MCF 10A (cell line): ENCODE data around the gene STX17. TPM values are rescaled to one million over a fixed set of nuclear protein-coding genes. Genes with fewer than 3 reads are reported as not detected.
A peak's percentile ranks its signal among the peaks of the same experiment; 100 is the strongest.

Source experiments
- BruUV-seq: library from RNA; stranded (reverse); fragments of 400-500 nt; replicated peaks from 2 replicates; lab custom pipeline; 2021; lab: Mats Ljungman, UMichigan
- CTCF ChIA-PET: fragments of 300-600 bp; sonication (Branson Sonifier 250); formaldehyde crosslinking; extraction: SDS; loops from one replicate; lab custom pipeline; 2021; ENCODE audit warnings: antibody characterized with exemption, inconsistent platforms; lab: Yijun Ruan, JAX
- POLR2A ChIA-PET: fragments of 300-600, 350-650 bp; sonication (Branson Sonifier 250); formaldehyde crosslinking; extraction: SDS; loops from one replicate; lab custom pipeline; 2020; ENCODE audit warnings: antibody characterized with exemption, inconsistent platforms; lab: Yijun Ruan, JAX
- DNase-seq: peaks from one replicate; pipeline ENCODE4 v3.0.0-alpha.2; 2018; ENCODE audit not compliant: unreplicated experiment
- H3K27ac Mint-ChIP-seq: one replicate; pipeline ENCODE4 v1.8.0; 2022; ENCODE audit warnings: mild to moderate bottlenecking, low read depth, mixed read lengths; ENCODE audit not compliant: unreplicated experiment
- H3K27me3 Mint-ChIP-seq: one replicate; pipeline ENCODE4 v1.8.0; 2022; ENCODE audit warnings: mixed read lengths; ENCODE audit not compliant: insufficient read depth, unreplicated experiment
- H3K36me3 Mint-ChIP-seq: one replicate; pipeline ENCODE4 v1.8.0; 2022; ENCODE audit warnings: mild to moderate bottlenecking, moderate library complexity, mixed read lengths; ENCODE audit not compliant: insufficient read depth, unreplicated experiment
- H3K4me1 Mint-ChIP-seq: one replicate; pipeline ENCODE4 v1.8.0; 2022; ENCODE audit warnings: mixed read lengths; ENCODE audit not compliant: insufficient read depth, unreplicated experiment
- H3K4me3 Mint-ChIP-seq: one replicate; pipeline ENCODE4 v1.8.0; 2022; ENCODE audit warnings: mild to moderate bottlenecking, moderate library complexity, mixed read lengths; ENCODE audit not compliant: unreplicated experiment
- H3K9me3 Mint-ChIP-seq: one replicate; pipeline ENCODE4 v1.8.0; 2022; ENCODE audit warnings: mixed read lengths; ENCODE audit not compliant: unreplicated experiment
- CTCF ChIP-seq: fragments of 200-600 bp; IDR thresholded peaks from one replicate; pipeline ENCODE4 v1.8.0; 2022; ENCODE audit warnings: antibody characterized with exemption, mild to moderate bottlenecking; ENCODE audit not compliant: unreplicated experiment
- intact Hi-C: fragments of 100-400 bp; cut with micrococcal nuclease; formaldehyde crosslinking; loops from 2 replicates; pipeline ENCODE4 v1.14.1; 2022
- total RNA-seq: library from RNA; stranded (reverse); gene quantifications from 2 replicates; pipeline ENCODE4 v1.2.3, GENCODE V29; 2022

The STX17 gene
- total RNA-seq, 1 experiment from 2014 or later: 32.4 TPM

- H3K36me3 Mint-ChIP-seq: no peaks in the 10 kb centered on the region
- H3K27me3 Mint-ChIP-seq: peaks cover 67% of the 10 kb centered on the region
- BruUV-seq: no TSS peak
- no peaks in the 10 kb centered on the region for H3K4me1 Mint-ChIP-seq
- H3K9me3 Mint-ChIP-seq: no peaks in the 10 kb centered on the region
- intact Hi-C loops: no loop called here
- ChIA-PET POLR2A (interaction anchor here (1.8 kb wide), 1 partner anchor 11 kb away, joined by 5 read pairs; no protein-coding TSS in a partner anchor), CTCF (interaction anchor here (0.8 to 1.2 kb wide), 2 partner anchors 12 to 54 kb away, joined by 3 to 4 read pairs; no protein-coding TSS in a partner anchor)
- H3K4me3 Mint-ChIP-seq: no peak overlapping the region
- no peak for DNase-seq
- no peak for TF ChIP-seq CTCF
- no peak overlapping the region for H3K27ac Mint-ChIP-seq
These were observed 10.3 kb upstream of the STX17 start for GRCh38 chr9:99896119-99896518.

GRCh38 chr9:99903393-99903792 lies 3.1 kb upstream of the STX17 start:
- POLR2A ChIA-PET: interaction anchor here (1.0 kb wide), 1 partner anchor 10 kb away, joined by 3 read pairs; no protein-coding TSS in a partner anchor
- no TSS peak for BruUV-seq
- TF ChIP-seq CTCF: no peak
- Mint-ChIP-seq H3K27ac (no peak overlapping the region), H3K27me3 (no peaks in the 10 kb centered on the region), H3K4me3 (no peak overlapping the region), H3K9me3 (no peaks in the 10 kb centered on the region), H3K4me1 (peaks cover 20% of the 10 kb centered on the region), H3K36me3 (no peaks in the 10 kb centered on the region)
- intact Hi-C loops: no loop called here
- CTCF ChIA-PET: no interaction called here
- DNase-seq: no peak

- ChIA-PET CTCF (interaction anchor here (0.6 to 0.9 kb wide), 3 partner anchors 12 to 87 kb away, joined by 3 read pairs; no protein-coding TSS in a partner anchor), POLR2A (interaction anchor here (0.6 to 4.0 kb wide), 8 partner anchors 11 to 684 kb away, joined by 3 to 71 read pairs (median 5); partner anchors contain the start of genes ALG2, NR4A3 and SEC61B)
- H3K27me3 Mint-ChIP-seq: no peaks in the 10 kb centered on the region
- peak overlapping the region; percentile 93 for H3K4me3 Mint-ChIP-seq
- peak overlapping the region; percentile 96 for H3K27ac Mint-ChIP-seq
- TSS peak; percentile 43 for BruUV-seq
- H3K9me3 Mint-ChIP-seq: no peaks in the 10 kb centered on the region
- DNase-seq: peak; percentile 11
- TF ChIP-seq CTCF: no peak
- no peaks in the 10 kb centered on the region for H3K36me3 Mint-ChIP-seq
- intact Hi-C loops: loop anchor here (1.0 kb wide), 1 partner anchor 85 kb away; the partner anchor contains the start of gene NR4A3
- H3K4me1 Mint-ChIP-seq: peaks cover 32% of the 10 kb centered on the region
These were observed 536 bp upstream of the STX17 start for GRCh38 chr9:99905833-99906402.

- Mint-ChIP-seq H3K9me3 (no peaks in the 10 kb centered on the region), H3K4me3 (peak overlapping the region; percentile 93), H3K27ac (peak overlapping the region; percentile 96), H3K4me1 (peaks cover 32% of the 10 kb centered on the region), H3K27me3 (no peaks in the 10 kb centered on the region), H3K36me3 (peaks cover 7% of the 10 kb centered on the region)
- no TSS peak for BruUV-seq
- no peak for DNase-seq
- TF ChIP-seq CTCF: no peak
- ChIA-PET CTCF (interaction anchor here (0.6 to 0.9 kb wide), 3 partner anchors 11 to 667 kb away, joined by 3 read pairs; no protein-coding TSS in a partner anchor), POLR2A (interaction anchor here (0.7 to 4.0 kb wide), 12 partner anchors 10 to 1581 kb away, joined by 3 to 71 read pairs (median 4); partner anchors contain the start of genes ALG2, NR4A3 and SEC61B)
- intact Hi-C loops: no loop called here
These were observed 716 bp downstream of the STX17 start for GRCh38 chr9:99907208-99907532.
